ENCODE results near the gene FOXJ3.

DNA sequence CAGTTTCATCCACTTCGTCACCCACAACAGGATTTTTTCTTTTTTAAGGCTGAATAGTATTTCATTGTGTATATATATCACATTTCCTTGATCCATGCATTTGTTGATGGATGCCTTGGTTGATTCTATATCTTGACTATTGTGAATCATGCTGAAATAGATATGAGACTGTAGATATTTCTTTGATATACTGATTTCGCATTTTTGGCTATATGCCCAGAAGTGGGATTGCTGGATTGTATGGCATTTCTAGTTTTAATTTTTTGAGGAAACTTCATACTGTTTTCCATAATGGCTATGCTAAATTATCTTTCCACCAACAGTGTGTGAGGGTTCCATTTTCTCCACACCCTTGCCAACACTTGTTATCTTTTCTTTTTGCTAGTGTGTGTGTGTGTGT, 176.8 kb downstream of the FOXJ3 start:
- TF ChIP-seq, protein P1, sequence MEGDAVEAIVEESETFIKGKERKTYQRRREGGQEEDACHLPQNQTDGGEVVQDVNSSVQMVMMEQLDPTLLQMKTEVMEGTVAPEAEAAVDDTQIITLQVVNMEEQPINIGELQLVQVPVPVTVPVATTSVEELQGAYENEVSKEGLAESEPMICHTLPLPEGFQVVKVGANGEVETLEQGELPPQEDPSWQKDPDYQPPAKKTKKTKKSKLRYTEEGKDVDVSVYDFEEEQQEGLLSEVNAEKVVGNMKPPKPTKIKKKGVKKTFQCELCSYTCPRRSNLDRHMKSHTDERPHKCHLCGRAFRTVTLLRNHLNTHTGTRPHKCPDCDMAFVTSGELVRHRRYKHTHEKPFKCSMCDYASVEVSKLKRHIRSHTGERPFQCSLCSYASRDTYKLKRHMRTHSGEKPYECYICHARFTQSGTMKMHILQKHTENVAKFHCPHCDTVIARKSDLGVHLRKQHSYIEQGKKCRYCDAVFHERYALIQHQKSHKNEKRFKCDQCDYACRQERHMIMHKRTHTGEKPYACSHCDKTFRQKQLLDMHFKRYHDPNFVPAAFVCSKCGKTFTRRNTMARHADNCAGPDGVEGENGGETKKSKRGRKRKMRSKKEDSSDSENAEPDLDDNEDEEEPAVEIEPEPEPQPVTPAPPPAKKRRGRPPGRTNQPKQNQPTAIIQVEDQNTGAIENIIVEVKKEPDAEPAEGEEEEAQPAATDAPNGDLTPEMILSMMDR (IDR thresholded peaks at IDR 0.05 in 8 of 11, conservative IDR thresholded peaks at IDR 0.05 in 3 of 11) = no peak
- TF ChIP-seq POLR2AphosphoS5 (IDR thresholded peaks at IDR 0.05) = no peak

All from spleen (tissue), 7 donors.